Adipocyte (in vitro differentiated cells): ENCODE results near the gene DLGAP4.

Source experiments
- DNase-seq: peaks from one replicate; pipeline ENCODE4 v3.0.0-alpha.2; 2015; ENCODE audit warnings: low read depth
- H3K27me3 ChIP-seq: replicated peaks from 2 replicates; pipeline ENCODE4 v1.7.0; 2013; ENCODE audit warnings: mild to moderate bottlenecking, low read length, moderate library complexity; ENCODE audit not compliant: control insufficient read depth, insufficient read depth
- H3K36me3 ChIP-seq: 2 replicates; pipeline ENCODE4 v1.7.0; 2013; ENCODE audit warnings: low read length, mild to moderate bottlenecking, moderate library complexity; ENCODE audit not compliant: control insufficient read depth, insufficient read depth, severe bottlenecking
- H3K4me1 ChIP-seq: 2 replicates; pipeline ENCODE4 v1.7.0; 2013; ENCODE audit warnings: mild to moderate bottlenecking, low read length, moderate library complexity; ENCODE audit not compliant: control insufficient read depth, insufficient read depth
- H3K4me3 ChIP-seq: 2 replicates; pipeline ENCODE4 v1.7.0; 2013; ENCODE audit warnings: mild to moderate bottlenecking, low read length, moderate library complexity
- H3K9ac ChIP-seq: 2 replicates; pipeline ENCODE4 v1.7.0; 2013; ENCODE audit warnings: mild to moderate bottlenecking, low read length, moderate library complexity
- H3K9me3 ChIP-seq: 2 replicates; pipeline ENCODE4 v1.7.0; 2013; ENCODE audit warnings: mild to moderate bottlenecking, low read length, moderate library complexity; ENCODE audit not compliant: control insufficient read depth

DLGAP4 gene

DNA sequence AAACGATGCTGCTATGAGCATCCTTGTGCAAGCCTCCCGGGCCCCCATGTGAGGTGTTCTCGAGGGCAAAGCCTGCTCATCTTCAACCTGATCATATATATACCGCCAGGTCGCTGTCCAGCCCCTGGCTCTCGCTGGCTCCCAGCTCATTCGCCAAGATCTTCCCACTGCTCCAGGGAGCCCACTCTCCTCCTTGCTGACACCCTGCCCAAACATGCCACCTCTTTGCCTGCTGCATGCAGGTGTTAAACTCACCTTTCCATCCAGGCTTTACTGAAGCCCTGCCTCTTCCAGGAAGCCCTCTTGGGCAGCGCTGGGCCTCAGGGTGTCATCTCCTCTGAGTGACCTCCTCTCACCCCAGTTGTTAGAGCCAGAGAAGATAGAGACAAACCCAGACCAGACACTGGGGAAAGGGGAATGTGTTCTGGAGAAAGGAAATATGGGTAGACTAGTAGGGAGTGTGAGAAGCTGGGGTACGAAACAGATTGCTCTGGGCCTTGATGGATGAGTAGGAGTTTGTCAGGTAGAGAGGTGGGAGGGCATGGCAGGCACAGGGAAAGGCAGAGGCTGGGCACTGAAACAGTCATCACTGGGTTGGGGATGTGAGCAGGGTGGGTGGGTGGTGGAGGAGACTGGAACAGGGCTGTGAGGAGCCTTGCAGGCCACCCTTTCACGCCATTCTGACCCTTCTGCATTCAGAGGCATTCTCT is 1.2 kb upstream of the DLGAP4 start:
- Histone ChIP-seq H3K4me1 (no peaks in the 10 kb centered on the region), H3K4me3 (no peak overlapping the region), H3K9ac (no peak overlapping the region), H3K27me3 (peaks cover 90% of the 10 kb centered on the region), H3K36me3 (no peaks in the 10 kb centered on the region), H3K9me3 (no peaks in the 10 kb centered on the region)
- DNase-seq, result no peak

- H3K27me3 ChIP-seq, result peaks cover 88% of the 10 kb centered on the region
- no peaks in the 10 kb centered on the region for H3K36me3 ChIP-seq
- H3K4me1 ChIP-seq, result no peaks in the 10 kb centered on the region
- no peak overlapping the region for H3K4me3 ChIP-seq
- no peak overlapping the region for H3K9ac ChIP-seq
- DNase-seq, result no peak
- H3K9me3 ChIP-seq, result no peaks in the 10 kb centered on the region
Observed at GRCh38 chr20:36306553-36307411, 643 bp downstream of the DLGAP4 start.

- Histone ChIP-seq H3K9ac (no peak overlapping the region), H3K27me3 (peaks cover 88% of the 10 kb centered on the region), H3K36me3 (no peaks in the 10 kb centered on the region), H3K4me3 (no peak overlapping the region), H3K9me3 (no peaks in the 10 kb centered on the region), H3K4me1 (no peaks in the 10 kb centered on the region)
- DNase-seq, result no peak
Observed at GRCh38 chr20:36307412-36308325, 1.5 kb downstream of the DLGAP4 start.

DNA sequence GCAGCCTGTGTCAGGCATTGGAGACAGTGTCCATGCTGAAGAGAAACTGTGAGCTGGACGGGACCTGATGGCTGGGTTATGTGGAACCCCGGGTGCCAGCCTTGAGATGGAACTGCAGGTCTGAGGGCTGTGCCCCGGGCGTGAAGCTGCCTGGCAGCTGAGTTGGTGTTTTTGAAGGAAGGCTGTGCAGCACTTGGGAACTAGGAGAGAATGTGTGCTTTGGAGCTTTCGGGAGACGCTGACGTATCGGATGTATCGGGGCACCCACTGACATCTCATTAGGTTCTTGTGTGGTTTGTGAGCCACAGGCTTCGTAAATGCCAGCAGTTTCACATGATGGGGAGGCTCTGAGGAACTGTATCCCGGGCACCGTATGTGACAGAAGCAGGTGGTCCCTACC is 2.2 kb downstream of the DLGAP4 start:
- H3K36me3 ChIP-seq, result no peaks in the 10 kb centered on the region
- no peaks in the 10 kb centered on the region for H3K9me3 ChIP-seq
- peaks cover 88% of the 10 kb centered on the region for H3K27me3 ChIP-seq
- H3K4me3 ChIP-seq, result no peak overlapping the region
- no peak overlapping the region for H3K9ac ChIP-seq
- no peak for DNase-seq
- no peaks in the 10 kb centered on the region for H3K4me1 ChIP-seq

DNA sequence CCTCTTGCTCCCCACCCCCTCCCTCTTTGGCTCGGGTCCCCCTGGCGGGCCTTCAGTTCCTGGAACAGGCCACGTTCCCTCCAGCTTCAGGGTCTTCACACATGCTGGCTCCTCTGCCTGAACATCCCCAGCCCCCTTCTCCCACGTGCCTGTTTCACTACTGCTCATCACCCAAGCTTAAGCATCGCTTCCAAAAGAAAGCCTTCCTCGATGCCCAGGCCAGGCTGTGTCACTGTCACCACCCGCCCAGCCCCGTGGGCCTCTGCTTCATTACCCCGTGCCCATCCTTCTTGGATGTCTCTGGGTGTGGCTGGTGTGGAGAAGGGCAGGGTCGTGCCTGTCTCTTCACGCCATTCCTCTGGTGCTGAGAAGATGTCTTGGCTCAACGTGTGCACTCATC is 2.8 kb downstream of the DLGAP4 start:
- DNase-seq, result no peak
- Histone ChIP-seq H3K9ac (no peak overlapping the region), H3K27me3 (peaks cover 88% of the 10 kb centered on the region), H3K4me1 (no peaks in the 10 kb centered on the region), H3K4me3 (no peak overlapping the region), H3K9me3 (no peaks in the 10 kb centered on the region), H3K36me3 (no peaks in the 10 kb centered on the region)

GRCh38 chr20:36309643-36310042 is 3.5 kb downstream of the DLGAP4 start:
- H3K4me1 ChIP-seq, result no peaks in the 10 kb centered on the region
- H3K9ac ChIP-seq, result no peak overlapping the region
- H3K27me3 ChIP-seq, result peaks cover 81% of the 10 kb centered on the region
- H3K9me3 ChIP-seq, result no peaks in the 10 kb centered on the region
- H3K4me3 ChIP-seq, result no peak overlapping the region
- no peak for DNase-seq
- no peaks in the 10 kb centered on the region for H3K36me3 ChIP-seq

DNA sequence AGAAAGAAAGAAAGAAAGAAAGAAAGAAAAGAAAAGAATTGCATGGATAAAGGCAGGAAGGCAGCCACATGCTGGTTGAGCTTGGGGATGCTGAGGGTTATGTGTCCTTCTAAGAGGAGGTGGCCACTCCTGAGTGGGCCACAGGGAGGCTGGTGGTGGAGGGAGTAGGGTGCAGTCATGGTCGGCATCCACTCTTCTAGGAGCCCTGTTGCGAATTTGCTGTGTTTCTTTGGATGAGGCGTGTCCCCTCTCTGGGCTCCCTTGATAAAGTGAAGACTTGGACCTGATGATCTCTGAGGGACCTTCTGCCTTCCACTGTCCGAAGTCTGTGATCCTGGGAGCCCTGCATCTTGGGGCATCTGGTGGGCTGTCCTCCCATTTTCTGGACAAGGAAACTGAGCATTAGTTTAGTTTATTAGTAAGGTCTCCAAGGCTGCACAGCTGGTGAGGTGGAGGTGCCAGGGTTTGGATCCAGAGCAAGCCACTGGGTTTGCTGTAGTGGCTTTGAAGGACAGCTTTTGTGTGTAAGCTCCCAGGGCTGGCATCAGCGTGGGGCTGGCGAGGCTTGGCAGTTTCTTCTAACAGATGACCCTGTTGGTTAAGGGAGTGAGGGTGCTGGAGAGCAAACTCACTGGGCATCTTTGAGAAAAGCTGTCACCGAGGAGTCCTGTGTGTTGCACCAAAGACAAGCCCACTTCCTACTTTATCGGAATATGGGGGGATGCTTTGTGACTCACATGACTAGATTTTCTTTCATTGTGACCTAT is 4.3 kb downstream of the DLGAP4 start:
- Histone ChIP-seq H3K9me3 (no peaks in the 10 kb centered on the region), H3K27me3 (peaks cover 81% of the 10 kb centered on the region), H3K36me3 (no peaks in the 10 kb centered on the region), H3K9ac (no peak overlapping the region), H3K4me3 (no peak overlapping the region), H3K4me1 (no peaks in the 10 kb centered on the region)
- no peak for DNase-seq

GRCh38 chr20:36311141-36311853 is 5.2 kb downstream of the DLGAP4 start:
- no peak for DNase-seq
- no peaks in the 10 kb centered on the region for H3K36me3 ChIP-seq
- H3K9ac ChIP-seq, result no peak overlapping the region
- peaks cover 83% of the 10 kb centered on the region for H3K27me3 ChIP-seq
- H3K9me3 ChIP-seq, result no peaks in the 10 kb centered on the region
- H3K4me1 ChIP-seq, result no peaks in the 10 kb centered on the region
- H3K4me3 ChIP-seq, result no peak overlapping the region

DNA sequence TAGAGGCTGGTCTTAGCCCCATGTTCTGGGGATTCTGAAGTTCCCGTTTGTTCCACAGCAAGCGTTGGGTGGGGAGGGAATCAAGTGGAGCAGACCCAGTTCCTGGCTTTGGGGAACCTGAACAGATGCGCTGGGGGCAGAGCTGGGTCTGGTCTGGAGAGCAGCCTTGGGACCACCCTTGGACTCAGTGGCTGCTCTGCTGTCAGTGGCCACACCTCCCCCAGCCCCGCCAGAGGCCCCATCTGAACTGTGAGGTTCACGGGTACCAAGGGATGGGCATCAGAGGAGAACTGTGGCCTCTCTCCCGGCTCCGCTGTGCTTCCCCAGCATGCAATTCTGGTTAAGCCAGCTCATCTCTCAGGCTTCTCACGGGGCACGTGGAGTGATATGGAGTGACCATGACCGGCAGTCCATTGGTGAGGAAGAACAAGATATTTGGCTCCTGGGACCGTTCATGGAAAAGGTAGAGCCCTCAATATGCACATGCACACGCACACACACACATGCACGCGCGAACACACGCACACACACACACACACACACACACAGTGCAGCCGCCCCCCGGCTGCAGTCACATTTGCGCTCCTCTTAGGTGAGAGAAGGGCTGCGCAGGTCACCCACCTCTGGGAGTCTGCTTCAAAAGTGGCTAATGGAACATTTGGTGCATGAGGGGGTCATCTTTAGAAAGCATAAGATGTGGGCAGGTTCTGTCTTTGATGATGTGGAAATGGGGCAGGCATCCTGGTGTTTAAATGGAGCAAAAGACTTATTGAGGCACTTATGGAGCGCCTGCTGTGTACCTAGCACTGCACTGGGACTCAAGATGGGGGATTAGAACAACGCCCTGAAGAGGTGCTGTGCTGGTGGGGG is 6.0 kb downstream of the DLGAP4 start:
- Histone ChIP-seq H3K36me3 (no peaks in the 10 kb centered on the region), H3K4me3 (no peak overlapping the region), H3K4me1 (no peaks in the 10 kb centered on the region), H3K27me3 (peaks cover 78% of the 10 kb centered on the region), H3K9me3 (no peaks in the 10 kb centered on the region), H3K9ac (no peak overlapping the region)
- DNase-seq, result no peak
